Right ventricle myocardium superior (tissue), 1 donor: ENCODE results near the gene EXOC4. TPM values are rescaled to one million over a fixed set of nuclear protein-coding genes. Genes with fewer than 3 reads are reported as not detected.

Source experiments
- ATAC-seq: fragments of 200-7000 bp; cut with Tn5 transposase; one replicate; pipeline ENCODE4 v1.9.1; 2020; ENCODE audit warnings: mild to moderate bottlenecking; ENCODE audit not compliant: poor library complexity
- DNase-seq: peaks from one replicate; pipeline ENCODE4 v3.0.0-alpha.2; 2020
- intact Hi-C: fragments of 100-400 bp; cut with DNase I; formaldehyde crosslinking; loops from one replicate; pipeline ENCODE4 v1.11.2; 2022
- total RNA-seq: library from RNA; stranded (reverse); fragmentation: NEBNext Ultra II Directional; extraction: Animal tissue kit (Norgen Biotek cat#: 25700); gene quantifications from one replicate; pipeline ENCODE4 v1.2.1, GENCODE V29; 2021
- donor health status: DM: no; HTN: yes; CAD: no; lungs with severe emphysema.

The EXOC4 gene
- total RNA-seq, 1 donor from 2014 or later = 32.5 TPM

GRCh38 chr7:133693281-133693680 is 440.4 kb downstream of the EXOC4 start:
- DNase-seq (no peak), ATAC-seq (no peak)
- intact Hi-C loops = no loop called here

- intact Hi-C loops = no loop called here
- ATAC-seq (no peak), DNase-seq (no peak)
Observed at GRCh38 chr7:133696056-133696455, 443.2 kb downstream of the EXOC4 start.

DNA sequence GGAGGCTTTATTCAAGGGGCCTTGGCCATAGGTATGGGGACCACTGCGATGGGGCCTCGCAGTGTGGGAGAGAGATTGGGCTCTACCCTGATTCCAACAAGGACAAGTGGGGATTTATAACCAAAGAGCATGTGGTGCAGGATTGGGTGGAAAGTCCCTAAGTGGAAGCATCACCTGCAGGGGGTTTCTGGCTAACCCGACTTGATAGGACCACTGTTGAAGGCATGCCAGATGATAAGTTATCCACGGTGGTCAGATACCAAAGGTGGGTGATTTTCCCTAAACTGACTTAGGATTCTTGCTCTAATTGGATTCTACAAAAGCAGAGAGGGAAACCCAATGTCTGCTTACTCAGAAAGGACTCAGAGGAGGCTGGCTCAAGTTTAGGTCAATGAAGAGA is 444.7 kb downstream of the EXOC4 start:
- intact Hi-C loops = no loop called here
- no peak for DNase-seq
- ATAC-seq = no peak

GRCh38 chr7:133698127-133698526 is 445.2 kb downstream of the EXOC4 start:
- intact Hi-C loops = no loop called here
- DNase-seq = no peak
- no peak for ATAC-seq

- ATAC-seq (no peak), DNase-seq (no peak)
- intact Hi-C loops = no loop called here
Observed at GRCh38 chr7:133699386-133699785, 446.5 kb downstream of the EXOC4 start.

DNA sequence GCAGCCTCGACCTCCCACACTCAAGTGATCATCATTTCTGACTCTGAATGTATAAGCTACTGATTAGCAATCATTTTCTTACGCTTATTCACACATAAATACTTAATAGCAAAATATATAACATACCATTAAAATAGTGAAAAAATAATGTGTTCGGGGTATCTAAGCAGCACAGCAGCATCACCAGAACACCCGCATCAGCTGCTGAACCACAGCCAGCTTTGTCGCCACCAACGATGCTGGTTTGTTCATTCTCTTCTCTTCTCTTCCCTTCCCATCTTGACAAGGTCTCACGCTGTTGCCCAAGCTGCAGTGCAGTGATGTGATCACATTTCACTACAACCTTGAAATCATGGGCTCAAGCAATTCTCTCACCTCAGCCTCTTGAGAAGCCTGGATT is 449.2 kb downstream of the EXOC4 start:
- intact Hi-C loops = no loop called here
- ATAC-seq = no peak
- DNase-seq = no peak

DNA sequence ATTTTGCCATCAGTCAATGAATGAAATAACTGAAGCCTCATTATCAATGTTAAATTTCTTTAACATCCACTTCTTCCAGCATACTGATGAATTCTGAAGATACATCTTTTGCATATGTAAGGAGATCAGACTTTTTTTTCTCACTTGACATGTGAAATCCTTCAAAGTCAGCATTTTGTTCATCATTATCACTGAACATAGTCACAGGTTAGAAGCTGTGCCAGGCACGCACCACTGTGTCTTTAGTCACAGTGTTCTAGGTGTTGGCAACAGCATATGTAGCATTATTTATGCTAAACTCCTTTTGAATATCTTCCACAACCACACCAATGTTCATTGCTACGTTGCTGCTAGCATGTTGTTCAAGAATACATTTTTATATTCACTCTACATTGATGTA is 450.1 kb downstream of the EXOC4 start:
- no peak for DNase-seq

GRCh38 chr7:133703547-133703946 is 450.7 kb downstream of the EXOC4 start:
- ATAC-seq = peak; percentile 62
- intact Hi-C loops = no loop called here
- no peak for DNase-seq

More for the DNA sequence above, 450.1 kb downstream of the EXOC4 start:
- ATAC-seq = no peak
- intact Hi-C loops = no loop called here

- intact Hi-C loops = no loop called here
- no peak for ATAC-seq
- no peak for DNase-seq
Observed at GRCh38 chr7:133704453-133704852, 451.6 kb downstream of the EXOC4 start.

DNA sequence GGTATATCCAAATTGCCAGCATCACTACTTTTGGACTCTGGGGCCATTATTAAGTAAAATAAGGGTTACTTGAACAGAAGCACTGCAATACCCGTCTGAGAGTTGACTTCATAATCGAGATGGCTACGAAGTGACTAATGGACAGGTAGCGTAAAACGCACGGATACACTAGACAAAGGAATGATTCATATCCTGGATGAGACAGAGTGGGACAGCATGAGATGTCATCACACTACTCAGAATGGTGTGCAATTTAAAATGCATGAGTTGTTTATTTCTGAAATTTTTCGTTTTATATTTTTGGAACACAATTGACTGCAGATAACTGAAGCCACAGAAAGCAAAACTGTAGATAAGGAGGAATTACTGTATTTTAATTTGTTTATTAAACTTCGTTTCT is 452.7 kb downstream of the EXOC4 start:
- intact Hi-C loops = no loop called here
- ATAC-seq = no peak

DNA sequence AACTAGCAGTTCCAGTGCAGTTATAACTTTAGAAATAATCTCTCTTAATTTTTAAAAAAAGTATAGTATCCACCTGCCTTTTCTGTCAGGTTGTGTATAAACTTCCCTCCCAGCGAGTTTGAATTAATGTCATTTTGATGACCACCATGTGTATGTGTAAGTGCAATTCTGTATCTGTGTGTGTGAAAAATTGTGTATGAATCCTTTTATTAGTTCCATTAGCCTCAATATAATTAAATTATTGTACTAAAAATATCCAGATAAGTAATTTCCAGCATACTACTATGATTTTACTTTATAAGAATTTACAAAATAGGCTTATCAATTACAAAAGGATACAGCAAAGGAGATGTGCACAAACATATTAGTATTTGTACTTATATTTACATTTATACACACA is 453.1 kb downstream of the EXOC4 start:
- intact Hi-C loops = no loop called here

More for the DNA sequence above, 452.7 kb downstream of the EXOC4 start:
- no peak for DNase-seq

DNA sequence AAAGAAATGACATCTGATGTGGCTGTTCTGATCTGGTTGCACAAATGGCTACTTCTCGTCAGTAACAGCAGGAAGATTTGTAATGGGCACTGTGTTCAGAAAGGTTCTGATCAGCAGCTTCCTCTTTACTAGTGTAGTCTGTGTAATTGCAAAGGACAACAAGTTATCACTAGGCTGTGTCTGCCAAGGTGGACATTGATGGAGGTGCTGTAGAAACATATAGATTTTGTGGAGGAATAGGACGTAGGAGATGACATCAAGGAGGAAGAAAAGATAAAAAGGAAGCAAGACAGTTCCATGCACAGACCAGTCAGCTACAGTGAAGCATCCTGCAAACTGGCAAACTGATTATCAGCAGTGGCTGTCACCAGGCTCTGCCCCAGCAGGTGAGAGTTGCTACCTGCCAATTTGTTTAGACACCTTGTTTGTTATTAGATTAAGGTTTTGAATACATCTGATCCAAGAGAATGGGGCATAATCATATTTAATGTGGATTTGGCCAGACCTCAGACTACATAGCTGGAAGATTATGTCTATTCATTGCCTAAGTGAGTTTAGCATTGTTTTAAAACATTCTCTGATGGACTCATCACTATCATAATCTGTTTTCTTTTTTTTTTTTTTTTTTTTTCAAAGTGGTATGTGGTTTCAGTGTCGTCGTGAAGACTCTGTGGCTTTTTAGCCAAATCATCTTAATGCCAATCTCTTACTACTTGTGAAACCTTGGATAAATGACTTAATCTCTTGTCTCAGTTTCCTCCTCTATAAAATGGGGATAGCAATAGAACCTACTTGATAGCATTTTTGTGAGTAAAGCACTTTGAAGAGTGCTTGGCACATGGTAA is 456.4 kb downstream of the EXOC4 start:
- DNase-seq = no peak
- intact Hi-C loops = no loop called here
- no peak for ATAC-seq

More for the DNA sequence above, 453.1 kb downstream of the EXOC4 start:
- no peak for DNase-seq
- ATAC-seq = no peak

GRCh38 chr7:133712544-133712943 is 459.7 kb downstream of the EXOC4 start:
- DNase-seq (no peak), ATAC-seq (no peak)
- intact Hi-C loops = no loop called here

DNA sequence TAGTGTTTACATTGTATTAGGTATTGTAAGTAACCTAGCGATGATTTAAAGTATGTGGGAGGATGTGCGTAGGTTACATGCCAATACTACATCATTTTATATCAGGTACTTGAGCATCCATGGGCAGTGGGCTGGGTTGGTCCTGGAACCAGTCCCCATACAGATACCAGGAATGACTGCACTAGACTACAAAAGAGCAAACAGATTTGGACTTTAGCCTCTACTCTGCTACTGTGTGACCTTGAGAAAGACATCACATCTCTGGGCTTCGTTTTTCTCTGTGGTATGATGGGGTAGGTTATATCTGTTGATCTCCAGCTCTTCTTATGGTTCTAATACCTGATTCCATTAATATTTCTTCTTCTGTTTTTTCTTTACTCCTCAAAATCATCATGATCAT is 461.8 kb downstream of the EXOC4 start:
- intact Hi-C loops = no loop called here
- ATAC-seq = no peak
- DNase-seq = no peak

DNA sequence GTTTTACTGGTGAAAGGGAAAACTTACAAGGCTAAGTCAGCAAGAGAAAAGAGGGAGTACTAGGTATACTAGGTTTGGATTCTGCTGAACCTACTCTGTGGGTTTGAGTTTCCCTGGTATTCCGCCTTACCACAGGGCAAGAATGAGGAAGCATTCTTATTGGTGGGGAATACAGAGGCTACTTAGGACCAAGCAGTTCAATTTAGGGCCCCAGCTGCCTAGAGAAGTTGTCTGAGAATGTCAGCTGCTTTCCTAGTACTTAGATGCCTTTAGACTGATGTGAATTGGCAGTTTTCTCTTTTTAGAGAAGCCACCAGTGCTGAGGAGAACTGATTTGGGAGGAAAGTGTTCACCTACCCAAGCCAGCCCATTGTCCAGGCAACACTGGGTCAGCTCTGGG is 465.3 kb downstream of the EXOC4 start:
- ATAC-seq (no peak), DNase-seq (no peak)
- intact Hi-C loops = no loop called here

GRCh38 chr7:133723044-133723443 is 470.2 kb downstream of the EXOC4 start:
- intact Hi-C loops = no loop called here
- no peak for DNase-seq
- no peak for ATAC-seq

DNA sequence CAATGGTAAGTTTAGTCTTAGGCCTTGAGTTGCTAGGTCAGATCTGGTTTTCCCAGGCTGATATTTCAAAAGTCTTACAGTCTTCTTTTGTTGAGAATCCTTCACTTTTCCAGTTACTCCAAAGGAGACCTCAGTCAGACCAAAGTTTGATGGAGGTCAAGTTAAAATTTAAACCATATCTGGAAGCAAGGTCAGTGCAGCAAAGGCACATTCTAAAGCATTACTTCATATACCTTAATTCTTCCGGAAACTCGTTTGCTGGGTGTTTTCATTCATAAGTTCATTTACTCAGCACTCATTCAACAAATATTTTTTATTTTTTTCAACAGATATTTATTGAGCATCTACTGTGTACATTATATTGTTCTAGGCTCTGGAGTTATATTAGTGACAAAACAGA is 471.3 kb downstream of the EXOC4 start:
- ATAC-seq (no peak), DNase-seq (no peak)
- intact Hi-C loops = no loop called here

DNA sequence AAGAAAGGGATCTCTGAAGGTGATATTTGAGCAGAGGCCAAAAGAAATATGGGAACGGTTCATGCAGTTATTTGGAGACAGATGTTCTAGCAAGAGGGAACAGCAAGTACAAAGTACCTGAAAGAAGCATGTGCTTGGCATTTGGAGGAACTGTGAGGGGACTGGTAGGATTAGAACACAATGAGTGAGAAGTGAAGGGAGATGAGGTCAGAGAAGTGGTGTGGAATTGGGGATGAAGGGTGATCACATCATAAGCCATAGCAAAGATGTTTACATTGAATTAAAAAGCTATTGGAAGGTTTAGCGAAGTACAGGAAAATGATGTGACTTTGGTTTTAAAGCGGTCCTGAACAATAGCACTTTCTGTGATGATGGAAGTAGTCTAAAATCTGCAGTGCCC is 471.8 kb downstream of the EXOC4 start:
- DNase-seq (no peak), ATAC-seq (no peak)
- intact Hi-C loops = no loop called here

DNA sequence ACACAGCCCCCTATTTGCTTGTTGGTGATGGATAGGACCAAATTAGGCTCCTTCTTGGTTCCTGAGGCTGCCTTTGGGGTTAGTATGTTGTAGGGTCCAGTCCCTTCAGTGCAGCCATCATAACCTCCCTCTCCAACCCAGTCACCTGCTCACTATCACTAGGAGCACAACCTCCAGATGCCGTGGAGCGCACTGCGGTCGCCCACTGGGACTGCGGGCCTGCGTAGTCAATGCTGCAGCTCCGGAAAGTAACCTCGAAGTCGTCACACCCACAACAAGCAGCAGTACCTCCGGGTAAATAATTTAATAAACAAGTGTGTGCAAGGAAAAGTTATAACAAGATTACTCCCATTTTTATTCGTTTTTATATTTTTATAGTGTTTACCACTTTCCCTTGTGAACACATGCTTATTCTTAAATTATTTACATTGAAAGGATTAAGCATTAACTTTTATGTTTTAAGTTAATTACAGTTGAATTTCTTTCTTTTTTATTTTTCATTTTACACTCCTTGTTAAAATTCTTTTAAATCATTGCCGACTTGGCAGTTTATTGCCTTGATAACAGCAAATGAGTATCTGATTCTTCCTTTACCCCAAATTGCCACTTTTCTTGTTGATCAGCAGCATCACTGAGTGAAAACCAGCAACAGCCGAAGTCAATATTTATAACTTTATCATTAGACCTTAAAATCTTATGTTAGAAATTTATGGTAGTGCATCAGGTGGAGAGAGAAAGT is 474.8 kb downstream of the EXOC4 start:
- ATAC-seq = no peak
- no peak for DNase-seq

GRCh38 chr7:133730360-133730759 is 477.5 kb downstream of the EXOC4 start:
- DNase-seq (no peak), ATAC-seq (no peak)
- intact Hi-C loops = no loop called here

More for the DNA sequence above, 474.8 kb downstream of the EXOC4 start:
- intact Hi-C loops = no loop called here
